Ramos (cell line): ENCODE results near the gene GATA6.

ENCODE experiments used
- in situ Hi-C: fragments of 300-500 bp; cut with MboI; formaldehyde crosslinking; loops from one replicate; pipeline ENCODE4 v1.14.3; 2022; ENCODE audit warnings: low sequenced_read_pairs; ENCODE audit not compliant: unreplicated experiment

The GATA6 gene

GRCh38 chr18:22169011-22169888 lies at the start of gene GATA6:
TSS of gene GATA6 (plus strand) at chr18:22169589. CDS start at chr18:22171145, 1,556 bp downstream.
- in situ Hi-C loops, result no loop called here

GRCh38 chr18:22124970-22125369 lies 44.4 kb upstream of the GATA6 start:
- in situ Hi-C loops, result no loop called here

GRCh38 chr18:22128954-22129353 lies 40.4 kb upstream of the GATA6 start:
- in situ Hi-C loops, result no loop called here

GRCh38 chr18:22129778-22130177 lies 39.6 kb upstream of the GATA6 start:
- in situ Hi-C loops, result no loop called here

GRCh38 chr18:22132258-22132657 lies 37.1 kb upstream of the GATA6 start:
- in situ Hi-C loops, result no loop called here

- in situ Hi-C loops, result no loop called here
Observed at GRCh38 chr18:22132763-22133162, 36.6 kb upstream of the GATA6 start.

- in situ Hi-C loops, result no loop called here
Observed at GRCh38 chr18:22136395-22136794, 33.0 kb upstream of the GATA6 start.

GRCh38 chr18:22141211-22141610 lies 28.2 kb upstream of the GATA6 start:
- in situ Hi-C loops, result no loop called here

GRCh38 chr18:22143347-22144340 lies 25.7 kb upstream of the GATA6 start:
- in situ Hi-C loops, result no loop called here

GRCh38 chr18:22145160-22145559 lies 24.2 kb upstream of the GATA6 start:
- in situ Hi-C loops, result no loop called here

- in situ Hi-C loops, result no loop called here
Observed at GRCh38 chr18:22149710-22150109, 19.7 kb upstream of the GATA6 start.

GRCh38 chr18:22152093-22152492 lies 17.3 kb upstream of the GATA6 start:
- in situ Hi-C loops, result no loop called here

- in situ Hi-C loops, result no loop called here
Observed at GRCh38 chr18:22153428-22153827, 16.0 kb upstream of the GATA6 start.

GRCh38 chr18:22155584-22155983 lies 13.8 kb upstream of the GATA6 start:
- in situ Hi-C loops, result no loop called here

- in situ Hi-C loops, result no loop called here
Observed at GRCh38 chr18:22159014-22159413, 10.4 kb upstream of the GATA6 start.

- in situ Hi-C loops, result no loop called here
Observed at GRCh38 chr18:22161090-22161489, 8.3 kb upstream of the GATA6 start.

- in situ Hi-C loops, result no loop called here
Observed at GRCh38 chr18:22163416-22164161, 5.8 kb upstream of the GATA6 start.

GRCh38 chr18:22164337-22165048 lies 4.9 kb upstream of the GATA6 start:
- in situ Hi-C loops, result no loop called here

- in situ Hi-C loops, result no loop called here
Observed at GRCh38 chr18:22165049-22165602, 4.3 kb upstream of the GATA6 start.
